ENCODE data around the gene TMBIM6.
"Not testable (repeated sequence)": the region's sequence is repeated elsewhere in the genome, so short reads cannot be mapped to it uniquely, and the experiment has no call there.

The TMBIM6 gene

GRCh38 chr12:49740930-49741881 lies at the start of gene TMBIM6:
TMBIM6 (plus strand) TSS chr12:49741557; CDS start chr12:49752494, 10,937 bp downstream.
- peak; percentile 97 for DNase-seq (ENCODE audit: low spot score)

GRCh38 chr12:49692851-49693250 lies 48.5 kb upstream of the TMBIM6 start:
- no peak for DNase-seq (ENCODE audit: low spot score)

DNA sequence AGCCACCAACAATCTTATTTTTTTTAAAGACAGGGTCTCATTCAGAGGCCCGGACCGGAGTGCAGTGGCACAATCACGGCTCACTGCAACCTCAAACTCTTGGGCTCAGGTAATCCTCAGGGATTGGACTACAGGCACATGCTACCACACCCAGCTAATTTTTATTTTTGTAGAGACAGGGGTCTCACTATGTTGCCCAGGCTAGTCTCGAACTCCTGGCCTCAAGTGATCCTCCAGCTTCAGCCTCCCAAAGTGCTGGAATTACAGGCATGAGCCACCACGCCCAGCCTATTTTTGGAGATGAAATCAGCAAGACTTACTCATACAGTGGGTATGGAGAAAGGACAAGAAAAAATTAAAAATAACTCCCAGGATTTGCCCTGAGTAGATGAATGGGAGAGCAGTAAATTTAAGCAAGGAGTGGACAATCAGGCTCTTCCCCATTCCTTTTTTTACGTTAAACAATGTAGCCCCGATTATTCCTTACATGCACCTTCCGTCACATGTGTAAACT lies 47.4 kb upstream of the TMBIM6 start:
- no peak for DNase-seq (ENCODE audit: low spot score)

GRCh38 chr12:49696723-49697122 lies 44.6 kb upstream of the TMBIM6 start:
- DNase-seq (ENCODE audit: low spot score), result no peak

GRCh38 chr12:49697808-49698207 lies 43.5 kb upstream of the TMBIM6 start:
- no peak for DNase-seq (ENCODE audit: low spot score)

DNA sequence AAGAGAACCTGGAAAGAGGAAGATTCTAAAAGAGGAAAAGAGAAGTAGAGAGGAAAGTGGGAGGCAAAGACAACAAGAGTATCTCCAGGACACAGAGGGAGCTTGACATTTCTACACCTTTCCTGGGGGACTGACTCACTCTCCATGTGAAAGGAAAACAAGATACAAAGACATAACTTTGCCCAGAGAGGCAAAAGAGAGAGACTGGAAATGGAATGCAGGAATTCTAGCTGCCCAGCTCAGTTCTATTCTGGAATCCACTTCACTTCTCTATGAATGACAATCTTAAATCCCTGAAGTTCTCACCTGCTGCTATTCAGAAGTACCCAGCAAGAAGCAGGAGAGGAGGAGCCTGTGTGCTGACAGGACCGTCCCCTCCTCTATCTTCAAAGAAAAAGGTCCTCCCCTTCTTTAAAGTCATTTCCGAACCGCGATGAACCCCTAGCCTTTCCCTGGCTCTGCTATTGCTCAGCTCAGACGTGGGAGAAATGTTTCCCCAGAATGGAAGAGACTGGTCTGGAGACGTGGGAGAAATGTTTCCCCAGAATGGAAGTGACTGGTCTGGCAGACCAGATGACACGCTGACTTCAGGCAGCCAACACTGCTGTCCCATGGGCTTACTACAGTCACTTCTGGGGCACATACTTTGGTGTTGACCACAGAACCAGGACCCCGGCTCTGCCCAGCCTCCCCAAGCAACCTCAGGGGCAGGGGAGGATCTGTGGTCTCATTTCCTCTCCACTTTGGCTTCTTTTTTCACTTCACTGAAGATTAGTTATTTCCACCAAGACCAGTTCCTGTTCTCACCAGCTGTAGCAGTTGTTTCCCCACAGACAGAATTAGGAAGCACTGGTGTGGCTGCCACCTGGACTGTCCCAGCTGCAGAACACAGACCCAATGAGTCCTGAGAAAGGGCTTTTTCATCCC lies 42.5 kb upstream of the TMBIM6 start:
- DNase-seq (ENCODE audit: low spot score), result peak; percentile 72

GRCh38 chr12:49702009-49702408 lies 39.3 kb upstream of the TMBIM6 start:
- DNase-seq (ENCODE audit: low spot score), result no peak

- no peak for DNase-seq (ENCODE audit: low spot score)
These were observed 38.6 kb upstream of the TMBIM6 start for GRCh38 chr12:49702676-49703215.

GRCh38 chr12:49703647-49704137 lies 37.7 kb upstream of the TMBIM6 start:
- no peak for DNase-seq (ENCODE audit: low spot score)

DNA sequence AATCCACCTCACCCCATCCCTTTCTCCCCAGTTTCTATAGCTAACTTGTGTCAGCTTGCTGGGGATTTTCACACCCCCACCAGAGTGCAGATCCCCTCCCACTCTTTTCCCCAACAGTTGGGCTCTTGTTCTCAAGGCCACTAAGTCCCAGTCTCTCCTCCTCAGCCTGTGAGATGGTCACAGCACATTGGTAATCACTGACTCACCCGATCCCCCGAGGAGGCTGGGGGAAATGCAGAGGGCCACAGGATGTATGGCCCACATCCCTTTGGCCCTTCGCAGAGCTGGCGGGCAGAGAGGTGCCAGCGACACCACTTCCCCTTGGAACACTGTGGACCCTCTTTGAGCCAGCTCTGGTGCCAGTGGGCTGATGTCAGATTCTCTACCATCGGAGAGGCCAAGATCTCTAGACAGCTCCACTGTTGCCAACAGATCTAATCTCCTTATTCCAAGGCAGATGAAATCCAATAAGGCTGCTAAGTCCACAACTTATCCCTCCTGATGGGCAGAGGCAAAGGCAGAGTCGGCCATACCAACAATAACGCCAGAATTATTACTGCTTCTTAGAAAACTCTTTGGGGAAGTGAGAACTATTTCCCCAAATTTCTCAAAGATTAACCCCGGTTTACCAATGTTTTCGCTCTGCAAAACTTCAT lies 35.8 kb upstream of the TMBIM6 start:
- DNase-seq (ENCODE audit: low spot score), result no peak

DNA sequence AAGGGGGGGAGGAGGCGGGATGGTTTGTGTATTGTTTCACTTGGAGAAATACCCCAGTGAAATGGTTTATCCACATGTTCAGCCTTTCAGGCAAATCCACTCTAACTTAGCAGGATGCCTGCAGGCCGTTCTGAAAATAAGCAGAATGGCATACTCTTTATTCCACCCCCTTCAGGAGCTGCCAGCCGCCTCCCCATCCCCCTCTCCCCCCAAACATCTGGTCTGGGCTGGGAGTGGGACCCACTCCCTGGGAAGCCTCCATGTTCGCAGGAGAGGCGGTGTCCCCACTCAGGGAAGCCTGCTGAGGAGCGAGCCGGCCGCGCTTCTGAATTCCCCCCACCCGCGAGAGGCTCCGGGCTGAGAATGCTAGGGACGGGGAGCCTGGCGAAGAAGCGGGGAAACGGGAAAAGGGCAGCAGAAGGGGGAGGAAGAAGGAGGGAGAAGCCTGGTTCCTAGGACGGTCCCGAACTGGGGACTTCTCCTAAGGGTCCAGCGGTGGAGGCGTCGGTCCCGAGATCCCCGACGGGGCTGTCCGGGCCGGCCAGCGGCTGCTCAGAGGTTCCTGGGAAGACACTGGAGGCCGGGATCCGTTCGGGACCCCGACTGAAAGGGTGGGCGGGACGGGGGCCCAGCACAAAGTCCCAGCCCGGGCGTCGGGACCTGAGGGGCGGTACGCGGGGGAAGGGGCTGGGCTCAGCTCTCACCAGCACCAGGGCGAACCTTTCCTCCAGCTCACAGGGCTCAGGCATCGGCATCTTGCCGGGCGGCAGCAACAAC lies 34.8 kb upstream of the TMBIM6 start:
- DNase-seq (ENCODE audit: low spot score), result peak; percentile 38

DNA sequence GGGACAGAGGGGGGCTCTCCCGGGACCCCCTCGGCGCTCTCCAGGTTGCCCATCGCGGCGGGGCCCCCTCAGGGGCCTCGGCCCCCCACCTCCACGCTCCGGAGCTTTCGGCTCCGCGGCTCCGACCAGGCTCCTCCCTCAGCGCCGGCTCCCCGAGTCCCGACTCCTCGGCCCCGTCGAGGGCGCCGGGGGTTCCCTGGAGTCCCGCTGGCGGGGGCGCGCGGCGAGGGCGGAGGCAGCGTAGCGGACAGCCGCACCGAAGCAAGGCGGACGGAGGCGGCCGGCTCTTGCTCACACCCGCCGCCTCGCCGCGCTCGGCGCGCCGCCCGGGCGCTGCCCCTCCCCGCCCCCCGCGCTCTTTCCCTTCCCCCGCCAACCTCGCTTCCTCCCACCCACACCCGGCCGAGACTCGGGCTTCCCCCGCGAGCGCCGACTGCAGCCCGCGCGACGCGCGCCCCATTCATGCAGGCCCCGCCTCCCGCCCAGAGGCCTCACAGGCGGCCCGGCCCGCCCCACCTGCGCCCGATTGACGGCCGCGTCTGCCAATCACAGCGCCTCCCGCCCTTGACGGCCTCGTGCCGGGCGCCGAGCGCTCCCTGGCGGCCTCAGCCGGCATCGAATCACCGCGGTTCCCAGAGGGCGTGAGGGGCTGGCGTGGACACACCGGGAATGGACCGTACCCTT lies 34.1 kb upstream of the TMBIM6 start, which contains the start of gene FMNL3:
FMNL3 (minus strand) TSS at position 278 of the 684 bp plus-strand sequence; CDS start at position 53, 225 bp downstream.
- DNase-seq (ENCODE audit: low spot score), result peak; percentile 99

- no peak for DNase-seq (ENCODE audit: low spot score)
These were observed 33.6 kb upstream of the TMBIM6 start for GRCh38 chr12:49707812-49708147.

- no peak for DNase-seq (ENCODE audit: low spot score)
These were observed 32.5 kb upstream of the TMBIM6 start for GRCh38 chr12:49708851-49709250.

DNA sequence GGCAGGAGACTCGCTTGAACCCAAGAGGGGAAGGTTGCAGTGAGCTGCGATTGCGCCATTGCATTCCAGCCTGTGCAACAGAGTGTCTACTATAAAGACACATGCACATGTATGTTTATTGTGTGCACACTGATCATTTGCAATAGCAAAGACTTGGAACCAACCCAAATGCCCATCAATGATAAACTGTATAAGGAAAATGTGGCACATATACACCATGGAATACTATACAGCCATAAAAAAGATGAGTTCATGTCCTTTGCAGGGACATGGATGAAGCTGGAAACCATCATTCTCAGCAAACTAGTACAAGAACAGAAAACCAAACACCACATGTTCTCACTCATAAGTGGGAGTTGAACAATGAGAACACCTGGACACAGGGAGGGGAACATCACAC lies 27.4 kb upstream of the TMBIM6 start:
- DNase-seq (ENCODE audit: low spot score), result not testable (repeated sequence)

DNA sequence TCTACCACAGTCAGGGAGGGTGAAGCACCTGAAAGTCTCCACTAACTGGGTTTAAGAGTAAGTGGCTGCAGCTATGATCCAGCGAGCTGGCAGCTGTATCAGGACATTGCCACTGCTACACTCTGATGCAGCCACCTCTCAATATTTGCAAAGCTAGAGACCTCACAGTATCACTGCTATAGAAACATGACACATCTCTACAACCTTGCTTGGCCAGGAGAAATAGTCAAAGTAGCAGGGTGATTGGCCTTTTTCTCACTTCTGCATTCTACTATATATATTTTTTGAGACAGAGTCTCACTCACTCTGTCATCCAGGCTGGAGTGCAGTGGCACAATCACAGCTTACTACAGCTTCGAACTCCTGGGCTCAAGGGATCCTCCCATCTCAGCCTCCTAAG lies 24.8 kb upstream of the TMBIM6 start:
- DNase-seq (ENCODE audit: low spot score), result peak; percentile 55

GRCh38 chr12:49717800-49718199 lies 23.6 kb upstream of the TMBIM6 start:
- DNase-seq (ENCODE audit: low spot score), result not testable (repeated sequence)

GRCh38 chr12:49720214-49720613 lies 21.1 kb upstream of the TMBIM6 start:
- DNase-seq (ENCODE audit: low spot score), result no peak

DNA sequence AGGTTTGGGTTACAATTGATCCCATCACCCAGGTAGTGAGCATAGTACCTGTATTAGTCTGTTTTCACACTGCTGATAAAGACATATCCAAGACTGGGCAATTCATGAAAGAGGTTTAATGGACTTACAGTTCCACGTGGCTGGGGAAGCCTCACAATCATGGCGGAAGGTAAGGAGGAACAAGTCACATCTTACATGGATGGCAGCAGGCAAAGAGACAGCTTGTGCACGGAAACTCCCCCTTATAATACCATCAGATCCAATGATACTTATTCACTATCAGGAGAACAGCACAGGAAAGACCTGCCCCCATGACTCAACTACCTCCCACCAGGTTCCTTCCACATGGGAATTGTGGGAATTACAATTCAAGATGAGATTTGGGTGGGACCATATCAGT lies 20.0 kb upstream of the TMBIM6 start:
- not testable (repeated sequence) for DNase-seq (ENCODE audit: low spot score)

GRCh38 chr12:49728446-49728845 lies 12.9 kb upstream of the TMBIM6 start:
- no peak for DNase-seq (ENCODE audit: low spot score)
